SK-N-SH (cell line): ENCODE data around the gene PDE4A.

Experiments used
- JUND ChIP-seq: IDR thresholded peaks from 2 replicates; pipeline ENCODE4 v1.4.0; 2012
- TF ChIP-seq, protein P1 (sequence below): fragments of 200-600 bp; sonication (generic); IDR thresholded peaks from 2 replicates; pipeline ENCODE4 v1.6.1; 2017; ENCODE audit warnings: antibody characterized with exemption, mild to moderate bottlenecking, moderate library complexity

DNA sequence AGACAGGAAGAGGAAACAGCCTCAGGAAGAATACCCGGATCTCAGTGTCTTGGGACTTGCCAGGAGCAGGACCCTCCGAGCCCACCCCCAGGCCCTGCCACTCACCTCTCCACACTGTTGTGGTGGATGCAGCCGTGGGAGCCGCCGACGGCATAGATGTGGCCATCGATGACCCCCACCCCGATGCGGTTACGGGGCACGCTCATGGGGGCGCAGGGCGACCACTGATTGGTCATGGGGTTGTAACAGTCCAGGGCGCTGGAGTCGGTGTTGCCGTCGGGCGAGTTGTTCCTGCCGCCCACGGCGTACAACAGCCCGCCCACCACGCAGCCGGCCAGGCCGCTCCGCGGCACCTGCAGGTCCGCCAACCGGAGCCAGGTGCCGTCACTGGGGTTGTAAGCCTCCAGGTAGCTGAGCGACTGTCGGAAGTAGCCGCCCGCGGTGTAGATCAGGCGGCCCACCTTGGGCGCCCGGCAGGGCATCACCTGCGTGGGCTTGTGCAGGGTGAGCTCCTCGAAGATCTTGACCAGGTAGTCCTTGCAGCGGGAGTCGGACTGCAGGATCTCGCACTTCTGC, 71.2 kb downstream of the PDE4A start:
- TF ChIP-seq, protein P1, sequence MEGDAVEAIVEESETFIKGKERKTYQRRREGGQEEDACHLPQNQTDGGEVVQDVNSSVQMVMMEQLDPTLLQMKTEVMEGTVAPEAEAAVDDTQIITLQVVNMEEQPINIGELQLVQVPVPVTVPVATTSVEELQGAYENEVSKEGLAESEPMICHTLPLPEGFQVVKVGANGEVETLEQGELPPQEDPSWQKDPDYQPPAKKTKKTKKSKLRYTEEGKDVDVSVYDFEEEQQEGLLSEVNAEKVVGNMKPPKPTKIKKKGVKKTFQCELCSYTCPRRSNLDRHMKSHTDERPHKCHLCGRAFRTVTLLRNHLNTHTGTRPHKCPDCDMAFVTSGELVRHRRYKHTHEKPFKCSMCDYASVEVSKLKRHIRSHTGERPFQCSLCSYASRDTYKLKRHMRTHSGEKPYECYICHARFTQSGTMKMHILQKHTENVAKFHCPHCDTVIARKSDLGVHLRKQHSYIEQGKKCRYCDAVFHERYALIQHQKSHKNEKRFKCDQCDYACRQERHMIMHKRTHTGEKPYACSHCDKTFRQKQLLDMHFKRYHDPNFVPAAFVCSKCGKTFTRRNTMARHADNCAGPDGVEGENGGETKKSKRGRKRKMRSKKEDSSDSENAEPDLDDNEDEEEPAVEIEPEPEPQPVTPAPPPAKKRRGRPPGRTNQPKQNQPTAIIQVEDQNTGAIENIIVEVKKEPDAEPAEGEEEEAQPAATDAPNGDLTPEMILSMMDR, result no peak
- no peak for TF ChIP-seq JUND
